Sigmoid colon (tissue), 4 donors: Measurements from ENCODE around the gene SCUBE1.

Source experiments
- CTCF ChIP-seq, 4 experiments: fragments of 450-650 bp in 3 of 4; fragments of 200-600 bp in 1 of 4; IDR thresholded peaks; one replicate each; pipeline ENCODE4 v1.5.1; 2016 to 2019; ENCODE audit warnings: antibody characterized with exemption in 4 of 4, mild to moderate bottlenecking in 3 of 4, moderate library complexity in 2 of 4
- EP300 ChIP-seq, 4 donors: sonication (generic); formaldehyde crosslinking; IDR thresholded peaks; one replicate each; pipeline ENCODE4 v1.6.1; 2017; ENCODE audit warnings: antibody characterized with exemption in 4 of 4
- POLR2A ChIP-seq, 2 donors: fragments of 450-650 bp; IDR thresholded peaks; one replicate each; pipeline ENCODE4 v1.6.1; 2016; ENCODE audit warnings: antibody characterized with exemption in 2 of 2, mild to moderate bottlenecking in 2 of 2, moderate library complexity in 2 of 2
- POLR2AphosphoS5 ChIP-seq, 4 donors: sonication (generic); formaldehyde crosslinking; IDR thresholded peaks; one replicate each; pipeline ENCODE4 v1.6.1; 2017; ENCODE audit warnings: antibody characterized with exemption in 4 of 4

- TF ChIP-seq CTCF (IDR thresholded peaks at IDR 0.05) (no peak), POLR2AphosphoS5 (IDR thresholded peaks at IDR 0.05) (no peak), POLR2A (IDR thresholded peaks at IDR 0.05) (no peak), EP300 (IDR thresholded peaks at IDR 0.05) (no peak)
Measured at GRCh38 chr22:43237280-43237679, 105.9 kb downstream of the SCUBE1 start.
